CD8-positive, alpha-beta memory T cell (primary cell): Measurements from ENCODE around the gene GNA12. TPM values are rescaled to one million over a fixed set of nuclear protein-coding genes. Genes with fewer than 3 reads are reported as not detected.
"Not testable (repeated sequence)": the region's sequence is repeated elsewhere in the genome, so short reads cannot be mapped to it uniquely, and the experiment has no call there.

Experiments used
- CTCF ChIA-PET: fragments of 350-600 bp; sonication (Branson Sonifier 250); formaldehyde crosslinking; loops from one replicate; lab custom pipeline; 2021; ENCODE audit warnings: antibody characterized with exemption; lab: Charles Lee
- POLR2A ChIA-PET: fragments of 350-600 bp; sonication (Branson Sonifier 250); formaldehyde crosslinking; loops from one replicate; lab custom pipeline; 2021; ENCODE audit warnings: antibody characterized with exemption; lab: Charles Lee
- DNase-seq, 5 donors: peaks; one replicate each; pipeline versions ENCODE4 v3.0.0 to v3.0.0-alpha.2; 2020 to 2022; ENCODE audit warnings: mixed read lengths in 1 of 5
- H3K27ac ChIP-seq: one replicate; pipeline ENCODE4 v1.7.0; 2013; ENCODE audit warnings: low read depth, mild to moderate bottlenecking, low read length, moderate library complexity
- H3K27me3 ChIP-seq: 2 replicates; pipeline ENCODE4 v1.7.0; 2013; ENCODE audit warnings: low read length, mild to moderate bottlenecking; ENCODE audit not compliant: insufficient read depth, poor library complexity, severe bottlenecking
- H3K36me3 ChIP-seq: 2 replicates; pipeline ENCODE4 v1.7.0; 2013; ENCODE audit warnings: mild to moderate bottlenecking, low read length, moderate library complexity; ENCODE audit not compliant: insufficient read depth
- H3K4me1 ChIP-seq: 2 replicates; pipeline ENCODE4 v1.7.0; 2013; ENCODE audit warnings: mild to moderate bottlenecking, low read length, moderate library complexity; ENCODE audit not compliant: insufficient read depth
- H3K4me3 ChIP-seq: 2 replicates; pipeline ENCODE4 v1.7.0; 2013; ENCODE audit warnings: mild to moderate bottlenecking, low read length
- H3K9me3 ChIP-seq: 2 replicates; pipeline ENCODE4 v1.7.0; 2013; ENCODE audit warnings: mild to moderate bottlenecking, low read length
- H3K27ac Mint-ChIP-seq, 8 donors: one replicate each; pipeline ENCODE4 v1.8.0; 2020 to 2021; ENCODE audit warnings: mixed read lengths in 8 of 8, mild to moderate bottlenecking in 6 of 8, inconsistent platforms in 3 of 8, moderate library complexity in 3 of 8
- H3K27me3 Mint-ChIP-seq, 2 donors: one replicate each; pipeline ENCODE4 v1.8.0; 2020 to 2021; ENCODE audit warnings: mixed read lengths in 2 of 2, mild to moderate bottlenecking in 1 of 2, moderate library complexity in 1 of 2
- H3K36me3 Mint-ChIP-seq, 3 donors: one replicate each; pipeline ENCODE4 v1.8.0; 2020 to 2021; ENCODE audit warnings: mixed read lengths in 3 of 3, inconsistent platforms in 1 of 3, mild to moderate bottlenecking in 1 of 3
- H3K4me1 Mint-ChIP-seq, 3 donors: one replicate each; pipeline ENCODE4 v1.8.0; 2020 to 2021; ENCODE audit warnings: mixed read lengths in 3 of 3, inconsistent platforms in 1 of 3, mild to moderate bottlenecking in 1 of 3
- H3K4me3 Mint-ChIP-seq, 7 donors: one replicate each; pipeline ENCODE4 v1.8.0; 2020 to 2021; ENCODE audit warnings: mixed read lengths in 7 of 7, mild to moderate bottlenecking in 6 of 7, moderate library complexity in 4 of 7, inconsistent platforms in 2 of 7
- H3K9me3 Mint-ChIP-seq, 5 donors: one replicate each; pipeline ENCODE4 v1.8.0; 2020 to 2022; ENCODE audit warnings: mixed read lengths in 5 of 5, mild to moderate bottlenecking in 3 of 5, moderate library complexity in 2 of 5, inconsistent platforms in 1 of 5
- polyA plus RNA-seq: library from polyadenylated mRNA; unstranded; fragments of 300-500 nt; fragmentation: Illumina TruSeq; gene quantifications from one replicate; pipeline ENCODE4 v1.2.3, GENCODE V29; 2021
- total RNA-seq, 2 experiments: library from RNA; stranded (reverse); gene quantifications; one replicate each; pipeline ENCODE4 v1.2.3, GENCODE V29; 2021

The GNA12 gene
- total and polyA plus RNA-seq, 3 experiments from 2014 or later, result 11.2 to 21.2 (median 20.6) TPM

GRCh38 chr7:2693420-2694121, 150.5 kb downstream of the GNA12 start:
- H3K9me3 ChIP-seq, H3K4me3 Mint-ChIP-seq, H3K36me3 ChIP-seq, POLR2A ChIA-PET, H3K4me3 ChIP-seq, H3K36me3 Mint-ChIP-seq, H3K9me3 Mint-ChIP-seq, DNase-seq, H3K27ac ChIP-seq: not testable (repeated sequence)
- H3K4me1 Mint-ChIP-seq, result peaks cover 13 to 27% (median 18%) of the 10 kb centered on the region in 3 donors
- CTCF ChIA-PET, result interaction anchor here (1.3 to 1.9 kb wide), 3 partner anchors 16 to 23 kb away, joined by 4 to 8 read pairs (median 5); no protein-coding TSS in a partner anchor
- peaks cover 14% of the 10 kb centered on the region for H3K4me1 ChIP-seq
- peaks cover 18% of the 10 kb centered on the region for H3K27me3 ChIP-seq
- peak overlapping the region in 1 of 8 donors; percentile 43 for H3K27ac Mint-ChIP-seq
- peaks cover 21 to 29% of the 10 kb centered on the region in 2 donors for H3K27me3 Mint-ChIP-seq

- Histone ChIP-seq H3K9me3 (no peaks in the 10 kb centered on the region), H3K27me3 (peaks cover 20% of the 10 kb centered on the region), H3K4me1 (peaks cover 10% of the 10 kb centered on the region), H3K27ac (no peak overlapping the region), H3K36me3 (no peaks in the 10 kb centered on the region), H3K4me3 (no peak overlapping the region)
- no peak for DNase-seq
- ChIA-PET POLR2A (no interaction called here), CTCF (interaction anchor here (0.7 to 3.3 kb wide), 4 partner anchors 12 to 21 kb away, joined by 3 to 13 read pairs (median 8); no protein-coding TSS in a partner anchor)
- Mint-ChIP-seq H3K27me3 (peaks cover 23 to 30% of the 10 kb centered on the region in 2 donors), H3K4me1 (peaks cover 10 to 22% (median 13%) of the 10 kb centered on the region in 3 donors), H3K4me3 (no peak overlapping the region), H3K27ac (no peak overlapping the region), H3K9me3 (no peaks in the 10 kb centered on the region), H3K36me3 (no peaks in the 10 kb centered on the region)
Observed at GRCh38 chr7:2692543-2692942, 151.6 kb downstream of the GNA12 start.

- Mint-ChIP-seq H3K4me1 (peaks cover 10 to 22% (median 13%) of the 10 kb centered on the region in 3 donors), H3K27me3 (peaks cover 28 to 35% of the 10 kb centered on the region in 2 donors)
- POLR2A ChIA-PET, result interaction anchor here (0.6 to 1.1 kb wide), 2 partner anchors 11 to 177 kb away, joined by 3 to 4 read pairs; no protein-coding TSS in a partner anchor
- H3K9me3 ChIP-seq, H3K9me3 Mint-ChIP-seq, H3K4me3 Mint-ChIP-seq, H3K27ac ChIP-seq, H3K36me3 Mint-ChIP-seq, H3K4me3 ChIP-seq, H3K27ac Mint-ChIP-seq, H3K4me1 ChIP-seq, DNase-seq, H3K36me3 ChIP-seq: not testable (repeated sequence)
- CTCF ChIA-PET, result interaction anchor here (1.1 to 3.3 kb wide), 3 partner anchors 11 to 21 kb away, joined by 7 to 13 read pairs (median 8); no protein-coding TSS in a partner anchor
- peaks cover 20% of the 10 kb centered on the region for H3K27me3 ChIP-seq
Observed at GRCh38 chr7:2691932-2692439, 152.1 kb downstream of the GNA12 start.

- no peak for DNase-seq
- peak overlapping the region in 1 of 8 donors; percentile 27 for H3K27ac Mint-ChIP-seq
- no peak overlapping the region for H3K4me3 Mint-ChIP-seq
- Histone ChIP-seq H3K36me3 (no peaks in the 10 kb centered on the region), H3K27ac (no peak overlapping the region), H3K4me3 (no peak overlapping the region), H3K27me3 (peaks cover 22% of the 10 kb centered on the region), H3K9me3 (no peaks in the 10 kb centered on the region), H3K4me1 (peaks cover 10% of the 10 kb centered on the region)
- ChIA-PET POLR2A (interaction anchor here (1.1 kb wide), 1 partner anchor 11 kb away, joined by 3 read pairs; no protein-coding TSS in a partner anchor), CTCF (interaction anchor here (1.1 to 3.3 kb wide), 4 partner anchors 10 to 21 kb away, joined by 6 to 13 read pairs (median 9); no protein-coding TSS in a partner anchor)
- H3K9me3 Mint-ChIP-seq, result no peaks in the 10 kb centered on the region
- H3K4me1 Mint-ChIP-seq, result peaks cover 11 to 22% (median 13%) of the 10 kb centered on the region in 3 donors
- no peaks in the 10 kb centered on the region for H3K36me3 Mint-ChIP-seq
- peaks cover 34 to 39% of the 10 kb centered on the region in 2 donors for H3K27me3 Mint-ChIP-seq
Observed at GRCh38 chr7:2691011-2691707, 152.9 kb downstream of the GNA12 start.

GRCh38 chr7:2689951-2690705, 154.0 kb downstream of the GNA12 start:
- ChIA-PET POLR2A (no interaction called here), CTCF (interaction anchor here (0.7 to 3.3 kb wide), 6 partner anchors 9 to 29 kb away, joined by 3 to 13 read pairs (median 6); no protein-coding TSS in a partner anchor)
- H3K4me3 ChIP-seq, result no peak overlapping the region
- no peak for DNase-seq
- Mint-ChIP-seq H3K4me3 (peak overlapping the region in 2 of 7 donors; percentile 46 to 65), H3K27ac (peak overlapping the region in 1 of 8 donors; percentile 23), H3K36me3 (no peaks in the 10 kb centered on the region), H3K27me3 (peaks cover 37 to 44% of the 10 kb centered on the region in 2 donors), H3K4me1 (peaks cover 11 to 22% (median 13%) of the 10 kb centered on the region in 3 donors), H3K9me3 (no peaks in the 10 kb centered on the region)
- no peaks in the 10 kb centered on the region for H3K9me3 ChIP-seq
- no peak overlapping the region for H3K27ac ChIP-seq
- peaks cover 10% of the 10 kb centered on the region for H3K4me1 ChIP-seq
- H3K36me3 ChIP-seq, result no peaks in the 10 kb centered on the region
- peaks cover 26% of the 10 kb centered on the region for H3K27me3 ChIP-seq

GRCh38 chr7:2689343-2689847, 154.7 kb downstream of the GNA12 start:
- Histone ChIP-seq H3K4me3 (no peak overlapping the region), H3K27me3 (peaks cover 26% of the 10 kb centered on the region), H3K4me1 (peaks cover 10% of the 10 kb centered on the region), H3K27ac (no peak overlapping the region), H3K9me3 (no peaks in the 10 kb centered on the region), H3K36me3 (no peaks in the 10 kb centered on the region)
- DNase-seq, result no peak
- no peaks in the 10 kb centered on the region for H3K9me3 Mint-ChIP-seq
- H3K27me3 Mint-ChIP-seq, result peaks cover 37 to 46% of the 10 kb centered on the region in 2 donors
- peak overlapping the region in 3 of 8 donors; percentile 17 to 78 (median 43) for H3K27ac Mint-ChIP-seq
- peak overlapping the region in 4 of 7 donors; percentile 41 to 85 (median 72) for H3K4me3 Mint-ChIP-seq
- CTCF ChIA-PET, result interaction anchor here (0.9 to 3.3 kb wide), 5 partner anchors 8 to 22 kb away, joined by 3 to 13 read pairs (median 6); no protein-coding TSS in a partner anchor
- no peaks in the 10 kb centered on the region for H3K36me3 Mint-ChIP-seq
- POLR2A ChIA-PET, result interaction anchor here (0.9 kb wide), 1 partner anchor 19 kb away, joined by 3 read pairs; no protein-coding TSS in a partner anchor
- peaks cover 11 to 22% (median 13%) of the 10 kb centered on the region in 3 donors for H3K4me1 Mint-ChIP-seq
